Measurements from ENCODE around the gene SERPINF2.
A peak's percentile ranks its signal among the peaks of the same experiment; 100 is the strongest.

The SERPINF2 gene

DNA sequence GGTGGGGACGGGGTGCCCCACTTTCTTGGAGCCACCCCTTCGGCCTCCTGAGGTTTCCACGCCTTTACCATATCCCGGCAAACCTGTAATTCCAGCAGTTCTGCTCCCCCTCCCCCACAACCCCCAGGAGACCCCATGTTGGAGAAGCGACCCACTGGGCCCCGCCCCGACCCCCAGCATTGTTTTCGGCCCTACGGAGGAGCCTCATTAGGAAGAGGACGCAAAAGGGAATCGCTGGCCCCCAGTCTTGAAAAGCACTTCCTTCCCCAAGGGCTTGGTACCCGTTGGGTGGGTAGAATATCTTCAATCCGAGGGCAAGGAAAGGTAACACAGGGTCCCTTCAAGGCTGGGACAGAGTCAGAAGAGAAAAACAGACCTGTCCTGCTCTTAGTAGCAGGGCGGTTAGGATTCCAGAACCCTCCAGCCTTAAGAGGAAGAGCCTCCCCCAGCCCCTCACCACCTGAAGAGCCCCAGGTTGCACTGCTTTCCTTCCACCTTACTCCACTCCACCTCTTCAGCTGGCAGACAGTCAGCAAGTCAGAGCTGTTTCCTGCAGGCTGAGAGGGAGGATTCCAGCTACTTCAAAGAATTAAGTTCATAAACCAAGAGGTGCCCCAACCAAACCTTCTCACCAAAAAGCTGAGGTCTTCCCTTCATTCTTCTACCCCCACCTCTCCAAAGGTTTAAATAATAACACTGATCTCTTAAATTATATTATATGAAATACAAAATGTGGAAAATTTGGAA, 31.7 kb upstream of the SERPINF2 start:
- Histone ChIP-seq H3K79me1 (ENCODE audit: low read length) (peaks cover 5% of the 10 kb centered on the region), H3K27me3 (ENCODE audit: insufficient read depth, low read length, poor library complexity) (no peaks in the 10 kb centered on the region), H3K56ac (ENCODE audit: low read length) (peak overlapping the region; percentile 89), H3K36me3 (ENCODE audit: control insufficient read depth, insufficient read depth, low read length) (no peaks in the 10 kb centered on the region), H3K4ac (ENCODE audit: low read depth, low read length) (no peak overlapping the region), H2BK120ac (ENCODE audit: low read depth, low read length) (no peak overlapping the region), H3K18ac (ENCODE audit: low read length) (no peak overlapping the region), H4K5ac (ENCODE audit: low read length) (no peak overlapping the region), H3K4me2 (ENCODE audit: low read length) (peak overlapping the region; percentile 63), H3K4me1 (ENCODE audit: control insufficient read depth, low read depth, low read length) (no peaks in the 10 kb centered on the region), H2BK5ac (ENCODE audit: low read length) (no peak overlapping the region), H3K27ac (ENCODE audit: low read depth, low read length) (no peak overlapping the region), H3K23ac (ENCODE audit: low read length) (no peak overlapping the region), H3K79me2 (ENCODE audit: control insufficient read depth, insufficient read depth, low read length) (peaks cover 2% of the 10 kb centered on the region), H3K9ac (ENCODE audit: low read length) (peak overlapping the region; percentile 77), H3K4me3 (ENCODE audit: low read length) (peak overlapping the region; percentile 43), H2BK15ac (replicated peaks; ENCODE audit: low read depth) (no peak overlapping the region), H4K8ac (ENCODE audit: low read depth, low read length) (no peak overlapping the region), H2AK5ac (ENCODE audit: low read length) (no peak overlapping the region)
- WGBS (ENCODE audit: extremely low coverage, insufficient coverage, low lambda C conversion rate): no CpG with 5 or more reads among the region's 14 CpGs
- DNase-seq: peak; percentile 68

DNA sequence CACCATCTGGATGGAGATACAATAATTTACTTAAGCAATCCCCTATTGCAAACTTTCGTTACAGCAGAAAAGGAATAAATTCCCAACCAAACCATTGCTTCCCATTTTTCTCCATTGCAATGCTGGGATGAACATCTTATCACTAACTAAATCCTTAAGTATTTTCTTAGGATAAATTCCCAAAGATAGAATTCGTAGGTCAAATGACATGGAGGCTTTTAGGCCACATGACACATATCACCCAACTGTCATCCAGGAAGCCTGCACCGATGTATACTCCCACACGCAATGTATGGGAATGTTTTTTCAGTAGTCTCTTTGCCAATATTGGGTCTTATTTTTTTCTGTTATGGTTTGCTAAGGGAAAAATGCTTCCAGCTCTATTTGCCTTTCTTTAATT, 30.9 kb upstream of the SERPINF2 start:
- Histone ChIP-seq H2BK120ac (ENCODE audit: low read depth, low read length) (no peak overlapping the region), H3K4me2 (ENCODE audit: low read length) (no peak overlapping the region), H3K18ac (ENCODE audit: low read length) (no peak overlapping the region), H3K23ac (ENCODE audit: low read length) (no peak overlapping the region), H3K36me3 (ENCODE audit: control insufficient read depth, insufficient read depth, low read length) (no peaks in the 10 kb centered on the region), H3K9ac (ENCODE audit: low read length) (no peak overlapping the region), H3K27me3 (ENCODE audit: insufficient read depth, low read length, poor library complexity) (no peaks in the 10 kb centered on the region), H2BK15ac (replicated peaks; ENCODE audit: low read depth) (no peak overlapping the region), H3K27ac (ENCODE audit: low read depth, low read length) (no peak overlapping the region), H3K4me1 (ENCODE audit: control insufficient read depth, low read depth, low read length) (no peaks in the 10 kb centered on the region), H3K56ac (ENCODE audit: low read length) (no peak overlapping the region), H2AK5ac (ENCODE audit: low read length) (no peak overlapping the region), H2BK5ac (ENCODE audit: low read length) (no peak overlapping the region), H4K8ac (ENCODE audit: low read depth, low read length) (no peak overlapping the region), H3K4me3 (ENCODE audit: low read length) (no peak overlapping the region), H3K79me1 (ENCODE audit: low read length) (peaks cover 5% of the 10 kb centered on the region), H4K5ac (ENCODE audit: low read length) (no peak overlapping the region), H3K4ac (ENCODE audit: low read depth, low read length) (no peak overlapping the region), H3K79me2 (ENCODE audit: control insufficient read depth, insufficient read depth, low read length) (peaks cover 2% of the 10 kb centered on the region)
- no peak for DNase-seq
- WGBS (ENCODE audit: extremely low coverage, insufficient coverage, low lambda C conversion rate): no CpG with 5 or more reads among the region's 4 CpGs

DNA sequence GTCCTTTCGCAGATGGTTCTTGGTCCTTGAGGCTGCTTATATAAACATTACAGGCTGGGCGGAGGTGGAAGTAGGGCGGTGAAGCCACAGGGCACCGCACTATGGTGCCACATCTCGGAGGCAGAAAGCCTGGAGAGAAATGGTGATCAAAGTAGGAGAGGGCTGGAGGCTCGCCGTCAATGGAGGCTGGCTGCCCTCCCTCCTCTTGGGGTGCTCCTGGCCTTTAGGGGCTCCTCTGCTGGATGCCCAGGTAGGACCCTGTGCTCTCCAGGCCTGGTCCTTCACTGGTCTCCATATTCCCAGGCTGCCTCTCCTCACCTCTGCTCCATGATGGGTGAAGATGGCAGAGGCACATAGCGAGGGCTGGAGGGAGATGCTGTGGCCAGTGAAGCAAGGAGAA, 30.4 kb upstream of the SERPINF2 start:
- no peak overlapping the region for H2AK5ac ChIP-seq (ENCODE audit: low read length)
- no peak overlapping the region for H3K9ac ChIP-seq (ENCODE audit: low read length)
- no peak overlapping the region for H3K4me2 ChIP-seq (ENCODE audit: low read length)
- peaks cover 2% of the 10 kb centered on the region for H3K79me2 ChIP-seq (ENCODE audit: control insufficient read depth, insufficient read depth, low read length)
- H3K18ac ChIP-seq (ENCODE audit: low read length): no peak overlapping the region
- no peak overlapping the region for H2BK15ac ChIP-seq (replicated peaks; ENCODE audit: low read depth)
- H3K36me3 ChIP-seq (ENCODE audit: control insufficient read depth, insufficient read depth, low read length): no peaks in the 10 kb centered on the region
- H3K4me3 ChIP-seq (ENCODE audit: low read length): no peak overlapping the region
- H4K5ac ChIP-seq (ENCODE audit: low read length): no peak overlapping the region
- WGBS (ENCODE audit: extremely low coverage, insufficient coverage, low lambda C conversion rate): no CpG with 5 or more reads among the region's 8 CpGs
- no peak overlapping the region for H3K4ac ChIP-seq (ENCODE audit: low read depth, low read length)
- no peak overlapping the region for H2BK120ac ChIP-seq (ENCODE audit: low read depth, low read length)
- no peaks in the 10 kb centered on the region for H3K4me1 ChIP-seq (ENCODE audit: control insufficient read depth, low read depth, low read length)
- H3K27me3 ChIP-seq (ENCODE audit: insufficient read depth, low read length, poor library complexity): no peaks in the 10 kb centered on the region
- H3K79me1 ChIP-seq (ENCODE audit: low read length): peaks cover 5% of the 10 kb centered on the region
- H2BK5ac ChIP-seq (ENCODE audit: low read length): no peak overlapping the region
- H4K8ac ChIP-seq (ENCODE audit: low read depth, low read length): no peak overlapping the region
- H3K23ac ChIP-seq (ENCODE audit: low read length): no peak overlapping the region
- no peak overlapping the region for H3K56ac ChIP-seq (ENCODE audit: low read length)
- DNase-seq: no peak
- no peak overlapping the region for H3K27ac ChIP-seq (ENCODE audit: low read depth, low read length)

DNA sequence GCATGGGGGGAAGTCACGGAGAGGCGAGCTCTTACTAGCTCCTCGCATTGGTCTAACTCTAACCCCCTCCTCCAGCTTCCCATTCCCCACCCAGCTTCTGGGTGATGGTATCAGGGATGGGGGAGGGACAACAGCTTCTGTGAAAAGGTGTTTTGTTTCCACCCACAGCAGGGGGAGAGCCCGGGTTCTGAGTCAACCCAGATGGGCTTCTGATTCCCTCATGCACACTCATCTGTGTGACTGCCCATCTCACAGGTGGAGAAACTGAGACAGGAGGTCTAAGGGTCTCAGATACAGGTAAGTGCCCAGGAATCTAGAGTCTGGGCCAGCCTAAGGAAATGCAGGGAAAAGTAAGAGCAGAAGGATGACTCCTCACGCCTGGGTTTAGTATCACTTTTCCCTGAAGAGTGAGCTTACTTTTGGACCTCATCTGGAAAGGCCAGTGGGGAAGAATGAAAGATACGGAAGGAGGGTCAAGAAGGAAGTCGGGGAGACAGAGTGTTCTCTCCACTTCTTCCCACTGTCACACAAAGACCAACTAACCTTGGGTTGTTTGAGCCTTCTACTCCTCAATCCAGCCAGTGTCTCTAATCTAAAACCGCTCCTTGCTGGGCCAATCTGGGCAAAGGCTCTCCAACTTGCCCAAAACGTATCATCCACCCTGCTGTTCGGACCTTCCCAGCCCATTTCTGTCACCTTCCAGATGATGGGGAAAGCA, 29.4 kb upstream of the SERPINF2 start:
- H2BK120ac ChIP-seq (ENCODE audit: low read depth, low read length): no peak overlapping the region
- H3K56ac ChIP-seq (ENCODE audit: low read length): no peak overlapping the region
- no CpG with 5 or more reads among the region's 10 CpGs for WGBS (ENCODE audit: extremely low coverage, insufficient coverage, low lambda C conversion rate)
- peaks cover 5% of the 10 kb centered on the region for H3K79me1 ChIP-seq (ENCODE audit: low read length)
- H2BK5ac ChIP-seq (ENCODE audit: low read length): no peak overlapping the region
- DNase-seq: no peak
- H3K4ac ChIP-seq (ENCODE audit: low read depth, low read length): no peak overlapping the region
- peaks cover 4% of the 10 kb centered on the region for H3K4me1 ChIP-seq (ENCODE audit: control insufficient read depth, low read depth, low read length)
- no peaks in the 10 kb centered on the region for H3K36me3 ChIP-seq (ENCODE audit: control insufficient read depth, insufficient read depth, low read length)
- H3K9ac ChIP-seq (ENCODE audit: low read length): peak overlapping the region; percentile 16
- H2AK5ac ChIP-seq (ENCODE audit: low read length): no peak overlapping the region
- H3K4me3 ChIP-seq (ENCODE audit: low read length): no peak overlapping the region
- H3K27me3 ChIP-seq (ENCODE audit: insufficient read depth, low read length, poor library complexity): no peaks in the 10 kb centered on the region
- H3K18ac ChIP-seq (ENCODE audit: low read length): no peak overlapping the region
- no peak overlapping the region for H3K27ac ChIP-seq (ENCODE audit: low read depth, low read length)
- no peak overlapping the region for H3K23ac ChIP-seq (ENCODE audit: low read length)
- no peak overlapping the region for H4K5ac ChIP-seq (ENCODE audit: low read length)
- H4K8ac ChIP-seq (ENCODE audit: low read depth, low read length): no peak overlapping the region
- no peak overlapping the region for H3K4me2 ChIP-seq (ENCODE audit: low read length)
- H3K79me2 ChIP-seq (ENCODE audit: control insufficient read depth, insufficient read depth, low read length): peaks cover 2% of the 10 kb centered on the region
- no peak overlapping the region for H2BK15ac ChIP-seq (replicated peaks; ENCODE audit: low read depth)

DNA sequence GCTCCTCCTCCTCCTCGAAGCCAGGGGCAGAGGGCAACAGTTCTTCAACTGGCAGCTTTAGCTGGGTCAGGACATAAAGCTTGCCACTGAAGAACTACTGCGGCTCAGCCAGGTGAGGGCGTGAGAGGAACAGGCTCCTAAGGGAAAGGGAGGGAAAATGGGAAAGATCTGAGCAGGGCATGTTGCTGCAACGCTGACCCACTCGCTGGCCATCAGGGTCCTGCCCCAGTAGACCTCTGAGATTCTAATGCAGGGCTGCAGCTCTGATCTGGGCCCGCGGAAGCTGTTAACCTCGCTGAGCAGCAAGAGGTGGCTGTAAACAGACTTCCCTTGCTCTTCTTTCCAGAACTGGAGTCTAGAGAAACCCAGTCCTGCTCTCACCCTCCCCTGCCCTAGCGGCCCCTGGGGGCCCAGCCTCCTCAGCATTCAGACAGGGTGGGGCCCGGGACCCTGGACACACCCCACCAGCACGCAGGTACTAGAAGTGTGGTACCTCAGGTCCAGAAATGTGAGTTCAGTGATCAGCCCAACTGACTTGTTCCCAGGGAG, 28.7 kb upstream of the SERPINF2 start:
- H2BK120ac ChIP-seq (ENCODE audit: low read depth, low read length): no peak overlapping the region
- no peaks in the 10 kb centered on the region for H3K27me3 ChIP-seq (ENCODE audit: insufficient read depth, low read length, poor library complexity)
- H3K27ac ChIP-seq (ENCODE audit: low read depth, low read length): peak overlapping the region; percentile 64
- H3K18ac ChIP-seq (ENCODE audit: low read length): peak overlapping the region; percentile 57
- no CpG with 5 or more reads among the region's 11 CpGs for WGBS (ENCODE audit: extremely low coverage, insufficient coverage, low lambda C conversion rate)
- peaks cover 4% of the 10 kb centered on the region for H3K4me1 ChIP-seq (ENCODE audit: control insufficient read depth, low read depth, low read length)
- H3K79me1 ChIP-seq (ENCODE audit: low read length): peaks cover 5% of the 10 kb centered on the region
- no peaks in the 10 kb centered on the region for H3K36me3 ChIP-seq (ENCODE audit: control insufficient read depth, insufficient read depth, low read length)
- no peak overlapping the region for H2BK15ac ChIP-seq (replicated peaks; ENCODE audit: low read depth)
- H3K23ac ChIP-seq (ENCODE audit: low read length): no peak overlapping the region
- H4K8ac ChIP-seq (ENCODE audit: low read depth, low read length): no peak overlapping the region
- H2AK5ac ChIP-seq (ENCODE audit: low read length): no peak overlapping the region
- peak overlapping the region; percentile 19 for H3K4me3 ChIP-seq (ENCODE audit: low read length)
- H3K4me2 ChIP-seq (ENCODE audit: low read length): peak overlapping the region; percentile 55
- no peak overlapping the region for H4K5ac ChIP-seq (ENCODE audit: low read length)
- peak overlapping the region; percentile 74 for H3K9ac ChIP-seq (ENCODE audit: low read length)
- peak overlapping the region; percentile 1 for H2BK5ac ChIP-seq (ENCODE audit: low read length)
- H3K56ac ChIP-seq (ENCODE audit: low read length): peak overlapping the region; percentile 79
- peaks cover 2% of the 10 kb centered on the region for H3K79me2 ChIP-seq (ENCODE audit: control insufficient read depth, insufficient read depth, low read length)
- DNase-seq: peak; percentile 93
- H3K4ac ChIP-seq (ENCODE audit: low read depth, low read length): no peak overlapping the region

Data from mesendoderm (in vitro differentiated cells).